Stimulated activated CD8-positive, alpha-beta memory T cell treated with anti-CD3 and anti-CD28 coated beads, Interleukin-12 subunit alpha, Interleukin-12 subunit beta, amount 100 ng/mL, for 24 hours (primary cell): Measurements from ENCODE around the gene PACS2.
A peak's percentile ranks its signal among the peaks of the same experiment; 100 is the strongest.
"Not testable (repeated sequence)": the region's sequence is repeated elsewhere in the genome, so short reads cannot be mapped to it uniquely, and the experiment has no call there.

Experiments
- DNase-seq: peaks from one replicate; pipeline ENCODE4 v3.0.0-alpha.2; 2020; ENCODE audit errors: extremely low read depth

PACS2 gene

DNA sequence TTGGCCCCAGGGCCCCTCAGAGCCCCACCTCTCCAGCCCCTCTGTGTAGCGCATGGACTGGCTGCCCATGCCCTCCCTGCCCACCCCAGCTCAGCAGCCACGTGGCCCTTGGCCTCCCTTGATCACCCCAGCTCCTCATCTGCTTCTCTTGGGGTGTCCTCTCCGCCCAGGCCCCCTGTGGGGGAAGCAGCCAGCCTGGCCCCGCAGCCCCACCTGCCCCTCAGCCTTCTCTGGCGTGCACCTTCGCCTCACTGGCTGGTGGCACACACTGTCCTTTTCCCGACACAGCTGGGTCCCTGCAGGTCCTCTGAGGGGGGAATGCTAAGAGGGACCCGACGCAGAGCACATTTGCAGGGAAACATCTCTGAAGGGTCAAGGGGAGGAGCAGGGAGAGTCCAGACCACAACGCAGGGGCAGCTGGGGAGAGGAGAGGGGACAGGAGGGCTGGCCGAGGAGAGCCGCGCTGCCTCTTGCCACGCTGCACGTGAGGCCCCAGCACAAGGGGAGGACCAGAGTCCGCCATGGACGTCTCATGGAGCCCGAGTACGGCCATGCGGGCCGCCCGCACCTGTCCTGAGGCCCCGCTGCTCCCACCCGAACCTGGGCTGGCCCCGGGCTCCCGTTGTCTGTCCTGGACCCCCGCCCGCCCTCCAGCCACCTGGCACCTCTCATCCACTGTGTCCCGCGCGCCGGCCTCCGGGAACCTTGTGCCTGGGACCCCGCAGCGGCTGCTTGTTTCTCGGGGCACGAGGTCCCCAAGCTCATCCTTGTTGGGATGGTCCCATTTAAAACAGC lies 36.1 kb downstream of the PACS2 start:
- DNase-seq: no peak

DNA sequence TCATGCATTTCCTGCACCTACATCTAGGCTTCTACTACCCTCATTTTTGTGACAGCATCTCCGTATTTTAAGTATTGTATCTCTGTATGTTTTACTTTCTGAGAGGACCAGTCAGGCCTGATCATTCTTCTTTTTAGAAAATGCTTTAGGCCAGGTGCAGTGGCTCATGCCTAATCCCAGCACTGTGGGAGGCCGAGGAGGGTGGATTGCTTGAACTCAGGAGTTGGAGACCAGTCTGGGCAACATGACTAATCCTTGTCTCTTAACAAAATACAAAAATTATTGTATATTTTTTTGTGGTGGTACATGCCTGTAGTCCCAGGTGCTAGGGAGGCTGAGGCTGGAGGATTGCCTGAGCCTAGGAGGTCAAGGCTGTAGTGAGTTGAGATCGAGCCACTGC lies 36.9 kb downstream of the PACS2 start:
- no peak for DNase-seq

DNA sequence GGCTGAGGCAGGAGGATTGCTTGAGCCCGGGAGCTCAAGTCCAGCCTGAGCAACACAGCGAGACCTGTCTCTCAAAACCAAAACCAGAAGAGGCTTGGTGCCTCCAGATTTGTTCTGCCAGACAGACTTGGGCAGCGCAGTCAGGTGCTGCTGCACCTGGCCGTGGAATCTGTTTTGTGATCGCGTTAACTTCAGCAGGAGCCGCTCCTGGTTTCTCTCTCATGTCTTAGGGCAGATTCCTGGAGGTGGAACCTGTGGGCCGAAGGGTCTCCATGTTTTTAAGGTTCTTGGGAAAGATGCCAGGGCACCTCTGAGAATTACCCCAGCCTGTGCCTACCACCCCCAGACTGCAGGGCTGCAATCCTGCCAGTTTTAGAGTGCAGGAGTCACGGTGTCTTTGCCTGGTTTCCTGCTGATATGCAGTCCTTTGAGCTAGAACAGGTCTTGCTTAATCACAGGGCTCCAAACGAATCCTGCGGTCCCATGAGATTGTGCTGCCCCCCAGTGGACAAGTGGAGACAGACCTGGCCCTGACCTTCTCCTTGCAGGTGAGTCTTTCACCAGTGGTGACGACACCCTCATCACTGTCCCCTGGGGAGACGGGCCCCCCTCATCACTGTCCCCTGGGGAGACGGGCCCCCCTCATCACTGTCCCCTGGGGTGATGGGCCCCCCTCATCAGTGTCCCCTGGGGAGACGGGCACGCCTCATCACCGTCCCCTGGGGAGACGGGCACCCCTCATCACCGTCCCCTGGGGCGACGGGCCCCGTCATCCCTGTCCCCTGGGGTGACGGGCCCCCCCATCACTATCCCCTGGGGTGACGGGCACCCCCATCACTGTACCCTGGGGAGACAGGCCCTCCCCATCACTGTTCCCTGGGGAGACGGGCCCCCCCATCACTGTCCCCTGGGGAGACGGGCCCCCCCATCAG lies 37.6 kb downstream of the PACS2 start:
- DNase-seq: peak; percentile 58

DNA sequence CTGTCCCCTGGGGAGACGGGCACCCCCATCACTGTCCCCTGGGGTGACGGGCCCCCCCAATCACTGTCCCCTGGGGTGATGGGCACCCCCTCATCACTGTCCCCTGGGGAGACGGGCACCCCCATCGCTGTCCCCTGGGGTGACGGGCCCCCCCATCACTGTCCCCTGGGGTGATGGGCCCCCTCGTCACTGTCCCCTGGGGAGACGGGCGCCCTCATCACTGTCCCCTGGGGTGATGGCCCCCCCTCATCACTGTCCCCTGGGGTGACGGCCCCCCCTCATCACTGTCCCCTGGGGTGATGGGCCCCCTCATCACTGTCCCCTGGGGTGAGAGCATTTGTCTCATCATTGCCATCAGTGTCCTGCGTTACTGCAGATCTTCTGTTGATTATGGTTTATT lies 38.6 kb downstream of the PACS2 start:
- no peak for DNase-seq

DNA sequence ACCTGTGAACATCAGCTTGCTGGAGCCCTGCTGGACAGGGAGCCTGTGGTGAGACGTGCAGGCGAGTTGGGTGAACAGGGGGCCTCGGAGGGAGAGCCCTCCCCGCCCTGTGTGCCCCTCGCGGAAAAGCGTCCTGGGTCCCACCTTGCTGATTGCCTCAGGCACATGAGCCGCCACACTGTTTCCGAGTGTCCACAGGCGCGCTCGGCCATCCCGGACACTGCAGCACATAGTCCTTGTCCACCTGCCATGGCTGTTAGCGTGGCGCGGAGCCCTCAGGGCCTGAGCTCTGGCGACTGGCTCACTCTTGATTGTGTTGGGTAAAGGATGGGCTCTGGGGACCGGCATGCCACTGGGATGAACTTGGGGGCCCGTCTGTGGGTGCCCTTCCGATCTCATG lies 40.0 kb downstream of the PACS2 start:
- no peak for DNase-seq

DNA sequence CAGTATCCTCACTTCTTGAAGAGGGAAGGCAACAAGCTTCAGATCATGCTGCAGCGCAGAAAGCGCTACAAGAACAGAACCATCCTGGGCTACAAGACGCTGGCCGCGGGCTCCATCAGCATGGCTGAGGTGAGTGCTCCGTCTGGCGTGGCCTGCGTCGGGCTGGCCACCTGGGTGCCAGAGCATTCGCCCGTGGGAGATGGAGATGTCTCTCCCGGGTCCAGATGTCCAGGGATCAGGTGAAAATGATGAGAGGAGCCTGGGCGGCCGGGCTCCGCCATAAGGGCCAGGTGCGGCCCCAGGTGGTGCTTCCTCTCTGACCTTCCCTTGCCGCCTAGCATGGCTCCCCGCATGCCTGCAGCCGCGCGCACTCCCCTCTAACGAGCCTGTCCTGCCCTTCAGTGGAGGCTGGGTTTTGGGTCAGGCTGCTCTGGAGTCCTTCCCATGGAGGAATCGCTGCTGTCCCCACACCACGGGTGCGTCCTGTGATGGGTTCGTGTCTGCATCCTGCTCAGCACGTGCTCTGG lies 40.6 kb downstream of the PACS2 start:
- DNase-seq: no peak

DNA sequence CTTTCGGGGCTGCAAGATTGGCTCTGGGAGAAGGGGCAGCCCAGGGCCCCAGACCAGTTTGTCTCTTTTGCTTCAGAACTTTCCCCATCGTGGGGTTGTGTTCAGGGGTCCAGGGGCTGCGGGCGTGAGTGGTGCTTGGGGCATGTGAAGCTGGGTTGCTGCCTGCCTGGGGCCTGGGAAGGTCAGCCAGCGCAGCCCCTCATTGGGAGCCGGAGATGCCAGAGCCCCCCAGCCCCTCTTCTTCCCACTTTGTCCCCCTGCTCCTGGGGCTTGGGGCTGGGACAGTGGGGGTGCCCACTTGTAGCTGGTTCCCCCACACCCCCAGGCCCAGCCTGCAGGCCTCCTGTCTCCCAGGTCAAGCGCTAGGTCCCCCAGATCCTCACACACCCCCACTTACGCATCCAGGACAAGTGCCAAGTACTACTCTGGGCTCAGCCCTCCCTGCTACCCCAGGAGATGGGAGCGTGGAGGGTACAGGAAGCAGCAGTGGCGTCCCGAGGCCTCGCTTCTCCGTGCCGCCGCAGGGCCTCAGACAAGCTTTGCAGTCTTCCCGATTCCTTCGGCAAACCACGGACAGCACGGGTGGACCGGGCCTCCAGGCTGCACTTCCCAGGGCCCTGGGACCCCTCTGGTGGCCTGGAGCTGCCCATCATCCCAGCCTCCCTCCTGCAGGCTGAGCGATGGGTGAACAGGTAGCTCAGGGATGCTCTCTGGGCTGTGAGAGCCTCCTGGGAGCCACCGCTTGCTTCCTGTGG lies 41.5 kb downstream of the PACS2 start:
- no peak for DNase-seq

DNA sequence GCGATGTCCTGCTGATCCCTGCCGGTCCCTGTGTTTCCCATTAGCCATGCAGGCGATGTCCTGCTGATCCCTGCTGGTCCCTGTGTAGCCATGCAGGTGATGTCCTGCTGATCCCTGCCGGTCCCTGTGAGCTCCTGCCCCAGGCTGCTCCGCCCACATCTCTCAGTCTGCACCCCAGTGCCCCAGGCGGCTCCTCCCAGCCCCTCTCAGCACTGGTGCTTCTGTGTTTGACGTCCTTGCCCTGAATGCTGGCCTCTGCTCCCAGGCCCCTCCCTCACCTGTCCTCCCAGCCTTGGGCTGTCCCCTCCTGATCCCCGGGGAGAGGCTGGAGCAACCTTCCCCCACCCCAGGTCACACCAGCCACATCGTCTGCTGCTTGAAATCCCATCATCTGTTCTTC lies 42.4 kb downstream of the PACS2 start:
- no peak for DNase-seq

DNA sequence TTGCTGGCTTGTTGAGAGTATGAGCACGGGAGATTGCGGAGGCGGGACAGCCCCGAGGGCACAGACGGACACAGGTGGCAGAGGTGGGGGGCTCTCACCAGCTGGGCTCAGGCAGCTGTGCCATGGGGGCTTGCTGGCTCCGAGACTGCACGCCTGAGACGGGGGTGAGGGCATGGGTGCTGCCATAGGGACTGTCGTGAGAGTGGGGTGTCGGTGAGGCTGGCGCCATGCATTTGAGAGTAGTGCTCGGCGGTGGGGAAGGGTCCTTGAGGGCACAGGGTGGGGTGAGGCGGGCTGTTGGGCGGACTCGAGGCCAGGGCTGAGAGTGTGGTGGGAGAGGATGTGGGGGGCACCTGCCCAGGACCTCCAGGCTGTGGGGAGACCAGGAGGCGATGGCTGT lies 43.1 kb downstream of the PACS2 start:
- DNase-seq: no peak

DNA sequence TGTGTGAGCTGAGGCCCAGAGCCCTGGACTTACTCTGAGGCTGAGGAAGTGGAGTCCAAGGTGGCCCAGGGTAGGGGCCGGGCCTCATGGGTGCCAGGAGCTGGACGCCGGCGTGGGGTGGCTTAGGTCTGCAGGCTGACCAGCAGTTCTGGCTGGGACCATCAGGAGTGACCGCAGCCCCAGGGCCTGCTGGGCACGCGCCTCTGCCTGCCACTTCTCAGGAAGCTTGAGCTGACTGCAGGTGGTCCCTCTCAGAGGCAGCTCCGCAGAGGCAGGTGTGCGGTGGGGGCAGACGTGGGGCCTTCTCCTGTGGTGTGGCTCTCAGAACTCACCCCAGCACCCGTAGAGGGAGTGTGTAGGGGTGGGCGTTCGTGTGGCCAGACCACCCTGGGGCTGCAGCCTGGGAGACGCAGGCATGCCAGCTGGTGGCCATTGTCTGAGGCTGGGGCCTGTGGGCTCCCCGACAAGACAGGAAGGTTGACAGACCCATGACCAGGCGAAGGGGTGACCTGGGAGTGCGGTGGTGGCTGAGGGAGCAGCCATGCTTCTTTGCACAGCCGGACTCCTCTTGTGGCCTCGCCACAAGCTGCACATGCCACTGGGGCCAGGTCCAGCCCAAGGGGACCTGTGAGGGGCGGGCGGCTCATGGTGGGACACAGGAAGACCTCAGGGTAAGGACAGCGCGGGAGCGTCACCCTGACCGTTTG lies 43.7 kb downstream of the PACS2 start:
- no peak for DNase-seq

DNA sequence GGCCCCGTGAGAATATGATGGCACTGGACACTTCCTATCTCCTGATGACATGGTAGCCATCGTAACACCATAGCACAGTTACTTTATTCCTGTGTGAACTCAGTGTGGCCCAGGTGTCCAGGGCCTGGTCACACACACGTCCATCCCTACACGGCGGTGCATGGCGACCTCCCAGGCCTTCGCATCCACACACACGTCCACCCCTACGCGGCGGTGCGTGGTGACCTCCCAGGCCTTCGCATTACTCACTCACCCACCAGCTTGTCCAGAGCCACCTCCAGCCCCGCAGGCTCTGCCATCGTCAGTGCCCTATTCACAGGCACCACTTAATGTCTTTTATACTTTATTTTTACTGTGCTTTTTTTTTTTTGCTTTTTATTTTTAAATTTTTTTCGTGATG lies 44.4 kb downstream of the PACS2 start:
- no peak for DNase-seq

DNA sequence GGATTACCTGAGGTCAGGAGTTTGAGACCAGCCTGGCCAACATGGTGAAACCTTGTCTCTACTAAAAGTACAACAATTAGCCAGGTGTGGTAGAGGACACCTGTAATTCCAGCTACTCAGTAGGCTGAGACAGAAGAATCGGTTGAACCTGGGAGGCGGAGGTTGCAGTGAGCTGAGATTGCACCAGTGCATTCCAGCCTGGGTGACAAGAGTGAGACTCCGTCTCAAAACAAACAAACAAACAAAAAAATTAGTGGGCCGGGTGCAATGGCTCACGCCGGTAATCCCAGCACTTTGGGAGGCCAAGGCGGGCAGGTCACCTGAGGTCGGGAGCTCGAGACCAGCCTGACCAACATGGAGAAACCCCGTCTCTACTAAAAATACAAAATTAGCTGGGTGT lies 46.9 kb downstream of the PACS2 start:
- not testable (repeated sequence) for DNase-seq

DNA sequence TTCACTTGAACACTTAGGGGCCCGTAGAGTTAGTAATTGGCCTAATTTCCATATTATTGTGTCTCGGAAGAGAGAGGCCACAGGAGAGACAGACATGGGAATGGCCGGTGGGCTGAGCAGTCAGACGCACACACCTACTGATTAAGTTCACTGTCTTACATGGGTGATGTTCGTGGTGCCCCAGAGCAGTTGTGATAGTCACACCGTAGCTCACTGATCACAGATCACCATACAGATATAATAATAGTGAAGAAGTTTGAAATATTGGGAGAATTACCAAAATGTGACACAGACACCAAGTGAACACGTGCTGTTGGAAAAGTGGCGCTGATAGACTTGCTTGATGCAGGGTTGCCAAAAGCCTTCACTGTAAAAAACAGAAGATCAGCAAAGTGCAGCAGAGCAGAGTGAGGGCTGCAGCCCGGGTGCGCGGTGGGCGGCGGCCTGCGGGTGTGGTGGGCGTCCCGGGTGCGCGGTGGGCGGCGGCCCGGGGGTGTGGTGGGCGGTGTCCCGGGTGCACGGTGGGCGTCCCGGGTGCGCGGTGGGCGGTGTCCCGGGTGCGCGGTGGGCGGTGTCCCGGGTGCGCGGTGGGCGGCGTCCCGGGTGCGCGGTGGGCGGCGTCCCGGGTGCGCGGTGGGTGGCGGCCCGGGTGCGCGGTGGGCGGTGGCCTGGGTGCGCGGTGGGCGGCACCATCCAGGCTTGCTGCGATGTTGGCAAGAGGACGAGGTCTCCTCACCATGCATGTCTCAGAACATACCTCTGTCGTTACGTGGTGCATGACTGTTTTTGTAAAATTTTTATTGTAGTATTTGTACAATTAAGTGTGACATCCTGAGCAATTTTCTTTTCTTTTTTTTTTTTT lies 49.5 kb downstream of the PACS2 start:
- DNase-seq: no peak

DNA sequence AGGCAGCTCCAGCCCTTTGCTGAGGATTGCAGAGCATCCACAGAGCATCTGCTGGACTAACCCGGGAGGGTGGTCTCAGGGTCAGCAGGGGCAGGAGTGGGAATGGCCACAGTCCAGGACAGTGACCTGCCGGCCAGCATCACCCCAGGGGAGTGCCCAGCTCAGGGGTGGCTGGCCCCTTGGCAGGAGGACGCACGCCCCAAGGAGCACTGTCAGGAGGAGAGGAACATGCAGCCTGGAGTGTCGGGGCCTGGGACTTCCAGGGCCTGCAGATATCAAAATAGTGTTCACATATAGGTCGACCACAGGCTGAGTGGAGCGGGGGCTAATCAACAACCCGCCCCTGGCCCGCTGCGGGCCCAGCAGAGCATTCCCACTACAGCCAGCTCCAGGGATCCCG lies 50.6 kb downstream of the PACS2 start:
- DNase-seq: no peak

DNA sequence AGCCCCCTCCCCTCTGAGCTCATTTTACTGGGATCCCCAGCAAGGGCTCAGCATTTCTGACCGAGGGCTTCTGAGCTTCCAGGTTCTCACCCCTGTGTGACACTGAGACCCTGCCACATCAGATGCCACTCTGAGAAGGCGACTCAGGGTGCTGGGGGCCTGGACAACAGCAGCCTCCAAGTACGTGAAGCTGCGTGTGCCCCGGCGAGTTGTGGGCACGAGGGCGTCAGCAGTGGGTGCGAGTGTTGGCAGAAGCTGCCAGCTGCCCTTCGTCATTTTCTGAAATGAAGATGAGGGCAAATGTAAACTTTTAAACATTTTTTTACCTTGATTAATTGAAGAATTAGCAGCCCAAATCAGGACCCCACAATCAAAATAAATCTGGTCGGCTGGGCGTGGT lies 51.1 kb downstream of the PACS2 start:
- no peak for DNase-seq

DNA sequence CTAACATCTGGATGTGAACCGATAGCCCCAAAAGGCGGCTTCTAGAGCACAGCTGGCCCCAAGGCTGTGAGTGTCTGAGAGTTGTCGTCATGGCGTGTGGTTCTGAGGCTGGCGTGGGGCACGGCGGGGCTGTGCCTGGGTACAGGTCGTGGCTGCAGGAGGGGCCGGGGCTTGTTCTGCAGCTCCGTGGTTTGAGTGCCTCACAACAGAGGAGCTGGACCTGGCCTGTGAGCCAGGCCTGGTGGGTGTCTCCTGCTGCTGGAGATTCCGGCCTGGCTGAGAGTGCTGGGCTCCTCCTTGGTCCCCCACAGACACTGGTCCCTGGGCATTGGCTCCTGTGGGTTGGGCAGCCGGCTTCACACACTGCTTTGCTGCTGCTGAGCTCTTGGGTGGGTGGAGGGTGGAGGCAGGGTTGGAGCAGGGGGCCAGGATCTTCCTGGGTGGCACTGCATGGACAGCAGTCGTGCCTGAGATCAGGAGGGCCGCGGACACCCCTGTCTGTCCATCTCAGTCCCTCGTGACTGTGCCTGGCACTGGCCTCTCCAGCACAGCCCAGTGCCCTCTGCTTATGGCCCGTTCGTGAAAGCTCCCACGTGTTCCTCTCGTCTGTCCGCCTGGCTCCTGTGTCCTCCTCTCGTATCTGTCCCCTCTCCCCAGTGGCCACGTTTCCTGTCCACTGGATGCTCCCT lies 52.0 kb downstream of the PACS2 start:
- no peak for DNase-seq

DNA sequence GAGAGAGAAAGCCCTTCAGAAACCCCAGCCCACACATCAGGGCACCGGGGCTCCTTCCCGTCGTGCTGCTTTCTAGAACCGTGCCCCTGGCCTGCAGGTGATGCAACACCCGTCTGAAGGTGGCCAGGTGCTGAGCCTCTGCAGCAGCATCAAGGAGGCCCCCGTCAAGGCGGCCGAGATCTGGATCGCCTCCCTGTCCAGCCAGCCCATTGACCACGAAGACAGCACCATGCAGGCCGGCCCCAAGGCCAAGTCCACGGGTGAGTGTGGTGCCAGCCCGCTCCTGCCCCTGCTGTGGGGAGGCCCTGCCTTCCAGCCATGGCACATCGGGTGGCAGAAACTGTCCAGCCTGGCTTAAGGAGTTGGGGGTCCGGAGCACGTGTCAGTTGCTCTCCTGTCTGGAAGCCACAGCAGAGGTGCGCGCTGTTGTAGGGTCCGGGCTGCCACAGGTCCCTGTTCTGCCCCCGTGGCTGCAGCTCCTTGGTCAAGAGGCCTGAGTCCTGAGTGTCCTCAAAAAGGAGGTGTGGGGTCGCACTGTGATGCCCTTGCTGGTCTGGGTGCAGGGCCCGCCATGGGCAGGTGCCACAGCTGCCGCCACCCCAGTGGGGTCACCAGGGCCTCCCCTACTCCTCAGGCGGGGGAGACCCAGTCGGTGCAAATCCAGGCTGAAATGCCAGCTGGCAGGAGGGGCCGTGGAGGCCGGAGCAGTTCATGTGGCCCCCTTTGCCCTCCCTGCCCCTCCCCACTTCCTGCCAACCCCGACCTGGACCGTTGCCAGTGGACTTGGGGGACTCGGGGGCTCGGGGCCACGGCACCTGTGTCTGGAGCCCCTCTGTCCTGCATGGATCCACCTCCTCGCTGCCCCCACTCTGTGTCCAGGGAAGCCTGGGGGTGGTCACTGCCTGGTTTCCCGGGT lies 52.8 kb downstream of the PACS2 start:
- DNase-seq: no peak

DNA sequence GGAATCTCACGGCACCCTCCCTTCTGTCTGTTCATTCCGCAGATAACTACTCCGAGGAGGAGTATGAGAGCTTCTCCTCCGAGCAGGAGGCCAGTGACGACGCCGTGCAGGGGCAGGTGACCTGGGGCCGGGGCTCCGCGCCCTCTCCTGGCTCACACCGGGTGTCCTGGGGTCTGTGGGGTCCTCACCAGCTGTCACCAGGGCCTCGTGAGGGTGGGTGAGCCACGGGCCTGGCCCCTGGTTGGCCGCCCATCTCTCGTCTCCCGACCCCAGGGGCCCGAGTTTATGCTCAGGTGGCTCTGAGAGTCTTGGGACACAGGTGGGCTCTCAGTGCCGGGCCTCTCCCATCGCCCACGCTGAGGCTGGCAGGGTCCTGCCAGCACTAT lies 53.5 kb downstream of the PACS2 start:
- no peak for DNase-seq

DNA sequence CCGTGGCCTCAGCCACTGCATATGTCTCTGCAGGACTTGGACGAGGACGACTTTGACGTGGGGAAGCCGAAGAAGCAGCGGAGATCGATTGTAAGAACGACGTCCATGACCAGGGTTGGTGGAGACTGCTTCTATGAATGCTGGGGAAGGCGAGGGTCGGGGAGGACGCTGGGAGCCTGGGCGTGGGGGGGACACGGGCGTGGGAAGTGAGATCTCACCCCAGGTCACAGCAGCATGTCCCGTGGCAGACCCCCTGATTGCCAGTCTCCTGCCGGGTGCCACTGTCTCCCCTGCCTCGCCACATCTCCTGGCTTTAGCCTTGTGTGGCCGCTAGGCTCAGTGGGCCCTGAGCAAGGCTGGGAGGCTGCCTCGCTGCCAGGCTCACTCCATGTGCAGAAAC lies 53.9 kb downstream of the PACS2 start:
- no peak for DNase-seq
